Measurements from ENCODE around the gene NPSR1.

Gene NPSR1

DNA sequence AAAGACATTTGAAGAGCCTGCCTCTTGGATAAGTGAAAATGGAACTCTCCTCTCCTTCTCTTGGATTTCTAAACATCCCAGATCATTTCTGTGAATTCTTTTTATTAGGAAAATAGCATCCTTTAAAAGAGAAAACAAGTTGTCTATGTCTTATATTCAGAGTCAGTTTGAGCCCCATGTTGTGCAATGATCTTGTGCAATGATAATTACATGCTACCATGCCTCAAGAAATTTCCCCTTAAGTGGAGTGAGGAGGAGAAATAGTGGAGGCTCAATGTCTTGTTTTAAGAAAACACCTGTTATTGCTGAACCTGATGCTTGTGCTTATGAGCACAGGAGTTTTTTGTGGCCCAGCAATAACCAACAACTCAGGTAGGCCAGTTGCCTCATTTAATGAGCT, 103.6 kb downstream of the NPSR1 start:
- TF ChIP-seq, protein P1, sequence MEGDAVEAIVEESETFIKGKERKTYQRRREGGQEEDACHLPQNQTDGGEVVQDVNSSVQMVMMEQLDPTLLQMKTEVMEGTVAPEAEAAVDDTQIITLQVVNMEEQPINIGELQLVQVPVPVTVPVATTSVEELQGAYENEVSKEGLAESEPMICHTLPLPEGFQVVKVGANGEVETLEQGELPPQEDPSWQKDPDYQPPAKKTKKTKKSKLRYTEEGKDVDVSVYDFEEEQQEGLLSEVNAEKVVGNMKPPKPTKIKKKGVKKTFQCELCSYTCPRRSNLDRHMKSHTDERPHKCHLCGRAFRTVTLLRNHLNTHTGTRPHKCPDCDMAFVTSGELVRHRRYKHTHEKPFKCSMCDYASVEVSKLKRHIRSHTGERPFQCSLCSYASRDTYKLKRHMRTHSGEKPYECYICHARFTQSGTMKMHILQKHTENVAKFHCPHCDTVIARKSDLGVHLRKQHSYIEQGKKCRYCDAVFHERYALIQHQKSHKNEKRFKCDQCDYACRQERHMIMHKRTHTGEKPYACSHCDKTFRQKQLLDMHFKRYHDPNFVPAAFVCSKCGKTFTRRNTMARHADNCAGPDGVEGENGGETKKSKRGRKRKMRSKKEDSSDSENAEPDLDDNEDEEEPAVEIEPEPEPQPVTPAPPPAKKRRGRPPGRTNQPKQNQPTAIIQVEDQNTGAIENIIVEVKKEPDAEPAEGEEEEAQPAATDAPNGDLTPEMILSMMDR (IDR thresholded peaks at IDR 0.05; ENCODE audit: insufficient read depth, low read length, missing control alignments) = no peak
- ChIA-PET CTCF (interaction anchor here (1.0 to 1.7 kb wide), 6 partner anchors 10 to 759 kb away, joined by 3 to 5 read pairs (median 3); no protein-coding TSS in a partner anchor), POLR2A (no interaction called here)
- no peak overlapping the region for H3K4me3 ChIP-seq (ENCODE audit: low read depth, low read length)
- DNase-seq (ENCODE audit: low read depth, low spot score) = no peak

DNA sequence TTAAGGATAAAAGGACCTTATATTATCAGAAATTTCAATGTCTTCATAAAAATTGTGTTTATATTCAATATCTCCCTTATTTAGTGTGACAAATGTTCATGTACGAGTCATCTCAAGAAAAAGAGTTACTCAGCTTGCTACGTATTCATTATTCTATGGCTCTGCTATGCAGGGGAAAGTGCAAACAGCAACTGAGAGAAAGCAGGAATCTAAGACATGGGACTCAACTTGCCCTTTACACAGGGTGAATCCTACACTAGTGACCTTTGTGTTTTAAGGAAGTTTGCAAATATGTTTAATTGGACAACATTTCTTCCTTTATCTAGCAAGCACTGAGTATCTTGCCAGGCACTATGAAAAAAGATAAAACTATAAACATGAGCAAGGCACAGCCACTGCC, 104.7 kb downstream of the NPSR1 start:
- no peak for DNase-seq (ENCODE audit: low read depth, low spot score)
- no peak overlapping the region for H3K4me3 ChIP-seq (ENCODE audit: low read depth, low read length)
- POLR2A ChIA-PET = no interaction called here
- TF ChIP-seq, protein P1 (IDR thresholded peaks at IDR 0.05; ENCODE audit: insufficient read depth, low read length, missing control alignments) = no peak
- CTCF ChIA-PET = interaction anchor here (1.7 kb wide), 2 partner anchors 9 to 13 kb away, joined by 3 to 5 read pairs; no protein-coding TSS in a partner anchor

DNA sequence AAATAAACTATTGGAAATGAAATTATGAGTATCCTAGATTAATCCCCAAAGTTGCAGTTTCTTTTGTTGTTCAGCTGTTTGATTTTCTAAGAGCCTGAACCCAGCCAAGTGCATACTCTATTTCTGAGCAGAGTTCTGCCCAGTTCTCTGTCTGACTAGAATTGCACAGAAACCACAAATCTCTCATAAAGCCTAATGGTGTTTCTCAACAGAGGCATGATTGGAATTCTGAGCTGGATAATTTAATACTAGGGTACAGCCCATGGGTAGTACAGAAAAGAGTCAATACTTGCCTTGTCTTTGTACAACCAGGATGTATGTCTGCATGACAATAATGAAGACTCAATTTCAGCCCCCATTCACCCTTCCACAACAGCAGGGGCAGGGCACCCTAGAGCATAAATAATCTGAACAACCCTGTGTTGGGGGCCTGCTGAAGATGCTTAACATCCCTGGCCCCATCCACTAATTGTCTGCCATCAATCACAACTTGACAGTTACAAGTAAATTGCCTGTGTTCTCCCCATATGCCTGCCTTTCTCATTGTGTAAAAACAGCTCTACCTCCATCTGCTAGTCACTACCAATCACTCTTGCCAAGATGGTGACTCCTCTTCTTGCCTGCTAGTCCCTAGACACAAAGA, 114.4 kb downstream of the NPSR1 start:
- ChIA-PET CTCF (interaction anchor here (1.8 kb wide), 1 partner anchor 10 kb away, joined by 5 read pairs; no protein-coding TSS in a partner anchor), POLR2A (no interaction called here)

DNA sequence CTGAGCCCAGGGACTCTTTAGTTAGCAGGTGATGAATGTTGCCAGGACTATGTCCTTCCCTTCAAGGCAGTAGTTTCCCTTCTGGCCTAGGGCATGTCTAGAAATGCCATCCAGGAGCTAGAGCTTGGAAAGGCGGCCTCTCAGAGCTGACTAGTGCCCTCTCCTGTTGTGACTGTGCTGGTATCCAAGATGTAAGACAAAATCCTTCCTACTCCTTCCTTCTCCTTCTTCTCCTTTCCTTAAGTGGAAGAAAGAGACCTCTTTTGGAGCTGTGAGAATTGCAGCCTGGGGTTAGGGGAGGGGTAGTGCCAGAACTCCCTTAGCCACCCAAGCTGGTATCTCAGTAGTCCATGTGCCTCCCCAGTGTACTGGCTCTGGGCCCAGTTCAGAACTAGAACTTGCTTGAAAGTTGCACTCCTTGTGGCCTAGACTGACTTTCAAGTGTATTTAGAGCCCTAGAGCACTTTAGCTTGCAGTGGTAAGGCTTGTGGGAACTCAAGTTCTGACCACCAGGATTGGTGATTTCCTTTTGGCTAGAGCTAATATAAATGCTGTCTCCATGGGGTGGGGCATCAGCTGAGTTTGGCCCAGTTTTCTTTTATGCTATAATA, 118.8 kb downstream of the NPSR1 start:
- no peak for DNase-seq (ENCODE audit: low read depth, low spot score)
- H3K4me3 ChIP-seq (ENCODE audit: low read depth, low read length) = no peak overlapping the region
- TF ChIP-seq, protein P1 (IDR thresholded peaks at IDR 0.05; ENCODE audit: insufficient read depth, low read length, missing control alignments) = no peak
- ChIA-PET CTCF (no interaction called here), POLR2A (no interaction called here)

More for the DNA sequence above, 114.4 kb downstream of the NPSR1 start:
- TF ChIP-seq, protein P1 (IDR thresholded peaks at IDR 0.05; ENCODE audit: insufficient read depth, low read length, missing control alignments) = no peak
- DNase-seq (ENCODE audit: low read depth, low spot score) = no peak
- no peak overlapping the region for H3K4me3 ChIP-seq (ENCODE audit: low read depth, low read length)

DNA sequence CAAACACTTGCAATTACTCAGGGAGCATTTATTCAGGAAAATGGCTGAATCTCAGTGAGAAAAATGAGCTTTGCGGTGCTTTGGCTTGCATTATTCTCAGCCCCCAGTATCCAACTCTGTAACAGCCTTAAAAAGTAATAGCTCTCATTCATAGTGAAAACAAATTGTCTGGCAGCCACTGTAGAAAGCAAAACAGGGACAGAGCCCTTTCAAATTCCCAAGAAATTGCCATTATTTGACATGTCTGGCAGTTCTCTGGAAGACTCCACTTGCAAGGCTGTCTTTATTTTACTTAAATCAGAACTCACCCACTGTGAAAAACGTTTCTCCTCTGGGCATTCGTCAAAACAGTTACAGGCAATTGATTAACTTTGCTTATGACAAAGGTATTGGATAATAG, 122.5 kb downstream of the NPSR1 start:
- TF ChIP-seq, protein P1 (IDR thresholded peaks at IDR 0.05; ENCODE audit: insufficient read depth, low read length, missing control alignments) = no peak
- POLR2A ChIA-PET = no interaction called here
- CTCF ChIA-PET = interaction anchor here (1.3 kb wide), 1 partner anchor 48 kb away, joined by 3 read pairs; no protein-coding TSS in a partner anchor
- DNase-seq (ENCODE audit: low read depth, low spot score) = no peak
- no peak overlapping the region for H3K4me3 ChIP-seq (ENCODE audit: low read depth, low read length)

DNA sequence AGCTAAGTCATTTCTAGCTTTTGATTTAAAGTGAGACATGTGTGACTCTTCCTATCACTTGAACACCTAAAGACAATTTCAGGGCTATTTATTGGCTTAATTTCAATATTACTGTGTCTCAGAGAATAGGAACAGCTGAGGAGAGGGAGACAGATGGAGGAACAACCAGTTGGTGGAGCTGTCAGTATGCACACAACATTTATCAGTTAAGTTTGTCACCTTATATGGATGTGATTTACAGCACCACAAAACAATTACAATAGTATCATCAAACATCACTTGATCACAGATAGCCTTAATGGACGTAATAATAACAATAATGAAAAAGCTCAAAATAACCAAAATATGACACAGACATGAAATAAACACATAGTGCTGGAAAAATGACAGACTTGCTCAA, 129.6 kb downstream of the NPSR1 start:
- DNase-seq (ENCODE audit: low read depth, low spot score) = no peak
- TF ChIP-seq, protein P1 (IDR thresholded peaks at IDR 0.05; ENCODE audit: insufficient read depth, low read length, missing control alignments) = no peak
- no peak overlapping the region for H3K4me3 ChIP-seq (ENCODE audit: low read depth, low read length)
- POLR2A ChIA-PET = no interaction called here
- CTCF ChIA-PET = interaction anchor here (1.5 kb wide), 1 partner anchor 30 kb away, joined by 3 read pairs; no protein-coding TSS in a partner anchor

Measured in AG04449 (cell line).